CMK (cell line): Measurements from ENCODE around the gene AP3D1.
"Not testable (repeated sequence)": the region's sequence is repeated elsewhere in the genome, so short reads cannot be mapped to it uniquely, and the experiment has no call there.

Experiments used
- DNase-seq: peaks from one replicate; pipeline ENCODE4 v3.0.0-alpha.2; 2010; ENCODE audit warnings: low read depth

The AP3D1 gene

GRCh38 chr19:2149980-2150793 lies 1.2 kb downstream of the AP3D1 start:
- DNase-seq = no peak

GRCh38 chr19:2148482-2149135 lies 2.8 kb downstream of the AP3D1 start:
- DNase-seq = no peak

DNA sequence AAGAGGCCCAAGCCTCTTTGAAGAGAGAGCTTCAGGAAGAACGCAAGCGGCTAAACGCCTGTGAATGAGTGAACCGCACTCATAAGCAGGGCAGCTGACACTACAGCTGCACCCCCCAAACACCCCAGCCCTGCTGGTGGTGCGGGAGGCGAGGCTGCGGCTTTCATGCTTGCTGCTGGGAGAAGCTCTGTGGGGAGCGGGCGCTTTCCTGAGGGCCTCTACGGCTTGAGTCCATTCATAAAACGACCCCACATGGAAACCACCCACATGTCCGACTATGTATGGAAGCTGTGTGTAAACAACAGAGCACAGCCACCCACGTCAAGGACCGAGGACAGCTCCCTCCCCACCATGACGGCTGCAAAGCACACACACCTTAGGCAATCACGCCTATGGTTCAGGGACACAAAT lies 5.5 kb downstream of the AP3D1 start:
- DNase-seq = no peak

DNA sequence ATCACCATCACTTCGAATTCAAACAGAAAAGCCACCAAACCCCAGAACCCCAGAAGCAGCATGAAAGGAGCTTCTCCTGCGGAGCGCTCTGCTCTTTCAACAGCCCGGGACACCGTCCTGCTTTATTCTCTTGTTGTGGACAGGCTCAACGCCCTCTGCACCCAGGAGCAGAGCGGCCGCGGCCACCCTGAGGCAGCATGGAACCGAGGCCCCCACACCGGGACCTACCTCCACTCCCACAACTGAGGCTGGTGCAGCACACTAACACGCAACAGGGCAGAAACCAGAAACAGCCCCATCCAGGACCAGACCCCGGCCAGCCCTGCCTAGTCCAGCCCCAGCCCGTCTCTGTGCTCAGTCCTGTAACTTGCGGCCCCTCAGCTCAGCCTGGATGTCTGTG lies 7.2 kb downstream of the AP3D1 start:
- DNase-seq = no peak

- DNase-seq = no peak
These were observed 9.1 kb downstream of the AP3D1 start for GRCh38 chr19:2142173-2142829.

GRCh38 chr19:2140138-2140569 lies 11.2 kb downstream of the AP3D1 start:
- no peak for DNase-seq

DNA sequence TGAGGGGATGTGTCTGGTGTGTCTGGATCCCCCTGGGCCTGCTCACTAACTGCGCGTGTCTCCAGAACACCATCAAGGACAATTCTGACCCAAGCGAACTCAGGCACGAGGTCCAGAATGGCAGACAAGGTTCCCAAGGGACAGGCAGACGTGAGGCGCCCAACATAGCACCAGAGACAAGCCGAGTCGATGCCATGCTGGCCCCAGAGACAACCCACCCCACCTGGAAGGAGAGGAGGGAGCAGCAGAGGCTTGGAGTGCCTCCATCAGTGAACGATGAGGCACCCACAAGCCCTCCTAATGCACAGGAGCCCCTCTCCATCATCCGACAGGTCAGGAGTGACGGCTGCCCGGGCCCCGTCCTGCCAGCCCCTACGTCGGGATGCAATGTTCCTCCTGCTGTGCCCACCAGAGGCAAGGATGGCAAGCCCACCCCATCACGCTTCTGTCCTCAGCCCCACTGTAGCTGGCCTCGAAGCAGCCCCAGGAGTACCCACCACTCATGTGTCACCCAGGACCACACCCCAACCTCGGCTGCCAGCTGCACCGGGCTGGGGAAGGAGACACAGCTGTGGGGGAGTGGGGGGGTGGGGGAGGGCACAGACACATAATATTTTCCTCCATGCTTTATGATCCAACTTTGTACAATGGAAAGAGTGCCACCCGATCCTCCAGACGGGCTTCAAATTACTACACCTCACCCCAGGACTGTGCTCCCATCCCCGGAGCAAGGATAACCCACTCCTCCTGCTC lies 11.8 kb downstream of the AP3D1 start:
- DNase-seq = no peak

- DNase-seq = no peak
These were observed 13.2 kb downstream of the AP3D1 start for GRCh38 chr19:2138061-2138728.

GRCh38 chr19:2136796-2137195 lies 14.6 kb downstream of the AP3D1 start:
- no peak for DNase-seq

DNA sequence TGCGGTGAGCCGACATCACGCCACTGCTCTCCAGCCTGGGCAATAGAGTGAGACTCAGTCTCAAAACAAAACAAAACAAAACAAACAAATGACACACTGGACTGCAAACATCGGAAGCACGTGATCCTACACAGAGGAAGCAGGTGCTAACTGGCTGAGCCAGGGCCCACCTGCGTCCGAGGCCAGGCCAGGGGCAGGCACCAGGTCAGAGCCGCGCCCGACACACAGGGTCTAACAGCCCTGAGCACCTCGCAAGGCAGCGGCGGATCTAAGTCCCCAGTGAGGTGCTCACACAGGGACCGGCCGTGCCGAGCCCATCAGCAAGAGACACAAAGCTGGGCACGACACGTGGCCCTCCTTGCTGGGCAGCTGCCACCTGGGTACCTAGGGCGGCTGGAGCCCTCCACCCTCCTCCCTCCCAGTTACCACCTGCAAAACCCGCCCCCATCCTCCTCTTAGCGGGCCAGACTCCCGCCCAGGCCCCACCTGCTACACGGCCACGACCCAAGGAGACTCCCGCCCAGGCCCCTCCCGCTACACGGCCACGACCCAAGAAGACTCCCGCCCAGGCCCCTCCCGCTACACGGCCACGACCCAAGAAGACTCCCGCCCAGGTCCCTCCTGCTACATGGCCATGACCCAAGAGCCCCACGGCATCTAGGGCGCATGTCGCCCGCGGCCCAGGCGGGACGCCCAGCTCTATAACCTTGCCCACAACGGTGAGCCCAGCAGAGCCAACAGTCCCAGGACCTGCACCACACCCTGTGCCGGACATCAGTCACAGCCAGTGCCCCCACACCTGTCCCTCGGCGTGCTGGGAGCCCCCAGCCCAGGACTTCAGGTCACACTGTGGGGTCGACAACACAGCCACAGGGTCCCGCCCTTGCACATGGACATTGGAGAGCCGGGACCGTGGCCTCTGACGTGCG lies 15.6 kb downstream of the AP3D1 start:
- DNase-seq = no peak

DNA sequence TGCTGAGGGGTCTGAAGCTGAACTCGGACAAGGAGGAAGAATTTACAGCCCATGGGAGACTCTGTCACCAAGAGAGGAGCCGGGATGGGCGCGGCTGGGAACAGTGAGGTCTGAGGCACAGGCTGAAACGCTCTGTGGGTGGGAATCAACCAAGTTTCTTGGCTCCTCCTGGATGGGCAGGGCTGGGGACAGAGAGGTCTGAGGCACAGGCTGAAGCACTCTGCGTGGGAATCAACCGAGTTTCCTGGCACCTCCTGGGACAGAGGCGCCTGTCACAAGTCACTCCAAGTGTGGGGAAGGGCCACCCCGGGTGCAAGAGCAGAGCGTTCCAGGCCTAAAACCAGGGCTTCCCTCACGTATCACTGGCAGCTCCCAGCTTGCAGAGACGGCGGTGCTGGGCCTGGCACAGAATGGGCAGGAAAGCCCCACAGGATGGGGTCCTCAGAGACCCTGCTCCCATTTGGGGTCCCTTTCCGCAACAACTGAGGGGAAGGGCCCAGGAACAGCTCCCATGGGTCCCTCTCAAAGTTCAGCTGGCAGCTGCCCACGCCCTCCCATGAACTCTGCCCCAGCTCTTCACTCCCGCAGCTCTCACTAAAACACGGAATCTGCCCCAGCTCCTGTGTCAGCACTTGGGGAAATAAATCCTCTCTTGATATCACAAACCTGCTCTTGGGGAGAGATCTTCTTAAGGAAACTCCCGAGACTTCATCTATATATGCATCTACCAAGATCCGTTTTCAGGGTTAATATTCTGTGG lies 18.5 kb downstream of the AP3D1 start:
- no peak for DNase-seq

DNA sequence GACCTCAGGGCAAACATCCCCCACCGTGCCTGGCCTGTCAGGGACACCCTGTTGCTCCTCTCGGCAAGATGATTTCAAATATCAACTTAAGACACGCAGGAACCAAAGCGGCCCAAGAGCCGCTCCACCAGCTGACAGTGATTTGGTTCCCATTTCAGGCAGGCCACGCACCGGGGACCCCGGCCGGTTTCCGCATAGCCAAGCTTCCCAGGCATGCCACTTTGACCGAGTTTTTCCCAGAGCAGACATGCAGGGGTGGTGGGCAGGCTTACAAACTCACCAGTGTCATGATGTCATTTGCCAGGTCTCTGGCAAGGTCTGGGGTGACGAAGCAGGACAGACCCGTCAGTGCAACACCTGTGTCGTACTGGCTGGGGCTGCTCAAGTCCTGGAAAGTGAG lies 19.2 kb downstream of the AP3D1 start:
- no peak for DNase-seq

DNA sequence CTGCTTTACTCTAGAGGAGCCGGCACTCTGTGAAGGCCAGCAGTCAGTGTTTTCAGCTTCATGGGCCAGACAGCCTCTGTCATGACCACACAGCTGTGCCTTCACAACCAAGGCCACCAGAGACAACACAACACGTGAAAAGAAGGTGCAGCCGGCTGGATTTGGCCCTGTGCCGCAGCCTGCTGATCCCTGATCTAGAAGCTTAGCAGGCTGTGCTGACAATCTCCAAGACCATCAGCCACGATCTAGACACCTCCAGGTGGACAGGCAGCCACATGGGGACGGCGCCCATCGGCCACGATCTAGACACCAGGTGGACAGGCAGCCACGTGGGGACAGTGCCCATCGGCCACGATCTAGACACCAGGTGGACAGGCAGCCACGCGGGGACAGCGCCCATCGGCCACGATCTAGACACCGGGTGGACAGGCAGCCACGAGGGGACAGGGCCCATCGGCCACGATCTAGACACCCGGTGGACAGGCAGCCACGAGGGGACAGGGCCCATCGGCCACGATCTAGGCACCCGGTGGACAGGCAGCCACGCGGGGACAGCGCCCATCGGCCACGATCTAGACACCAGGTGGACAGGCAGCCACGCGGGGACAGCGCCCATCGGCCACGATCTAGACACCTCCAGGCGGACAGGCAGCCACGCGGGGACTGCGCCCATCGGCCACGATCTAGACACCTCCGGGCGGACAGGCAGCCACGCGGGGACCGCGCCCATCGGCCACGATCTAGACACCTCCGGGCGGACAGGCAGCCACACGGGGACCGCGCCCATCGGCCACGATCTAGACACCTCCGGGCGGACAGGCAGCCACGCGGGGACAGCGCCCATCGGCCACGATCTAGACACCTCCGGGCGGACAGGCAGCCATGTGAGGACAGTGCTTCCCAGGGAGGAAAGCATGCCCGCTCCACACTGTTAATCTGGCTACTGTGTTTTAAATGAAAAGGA lies 20.1 kb downstream of the AP3D1 start:
- not testable (repeated sequence) for DNase-seq

GRCh38 chr19:2129892-2130770 lies 21.2 kb downstream of the AP3D1 start:
- DNase-seq = no peak

DNA sequence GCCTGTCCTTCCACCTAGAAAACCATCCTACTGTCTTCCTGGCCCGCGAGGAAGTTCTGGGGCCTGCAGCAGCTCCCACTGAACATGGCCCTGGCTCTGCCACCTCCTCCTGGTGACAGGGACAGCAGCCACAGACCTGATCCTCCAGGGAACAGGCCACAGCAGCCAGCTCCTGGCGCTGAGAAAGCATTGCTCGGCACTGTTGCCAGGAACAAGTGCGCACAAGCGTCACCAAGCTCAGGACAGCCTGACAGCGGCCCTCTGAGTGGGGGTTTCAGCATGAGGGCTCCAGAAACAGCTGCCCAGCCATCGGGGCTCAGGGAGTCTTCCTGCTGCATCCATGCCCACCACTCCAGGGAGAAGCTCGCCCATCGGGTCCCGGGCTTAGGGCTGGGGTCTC lies 21.9 kb downstream of the AP3D1 start:
- DNase-seq = no peak

- DNase-seq = no peak
These were observed 22.3 kb downstream of the AP3D1 start for GRCh38 chr19:2129022-2129421.

DNA sequence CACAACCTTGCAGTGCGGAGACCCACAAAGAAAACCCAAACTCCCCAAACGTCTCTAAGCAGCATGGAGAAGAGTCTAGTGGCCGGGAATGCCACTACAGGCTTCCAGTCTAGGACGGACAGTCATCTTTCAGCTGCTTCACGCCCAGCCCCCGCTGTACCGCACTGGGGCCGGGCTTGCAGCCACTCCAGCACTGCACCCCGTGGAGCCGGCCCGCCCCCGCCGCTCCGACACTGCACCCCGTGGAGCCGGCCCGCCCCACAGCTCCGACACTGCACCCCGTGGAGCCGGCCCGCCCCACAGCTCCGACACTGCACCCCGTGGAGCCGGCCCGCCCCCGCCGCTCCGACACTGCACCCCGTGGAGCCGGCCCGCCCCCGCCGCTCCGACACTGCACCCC lies 23.1 kb downstream of the AP3D1 start:
- DNase-seq = not testable (repeated sequence)

- DNase-seq = no peak
These were observed 23.6 kb downstream of the AP3D1 start for GRCh38 chr19:2127758-2128157.
